GM23338 (cell line): ENCODE results near the gene C11orf98. TPM values are rescaled to one million over a fixed set of nuclear protein-coding genes. Genes with fewer than 3 reads are reported as not detected.

Experiments used
- ATAC-seq: fragments of 200-7000 bp; cut with Tn5 transposase; 3 replicates; pipeline ENCODE4 v1.9.1; 2020
- DNase-seq: peaks from one replicate; pipeline ENCODE4 v3.0.0-alpha.2; 2015; ENCODE audit warnings: low spot score
- H2AFZ ChIP-seq: fragments of 200-600 bp; sonication (generic); 2 replicates; pipeline ENCODE4 v1.8.0; 2016; ENCODE audit warnings: antibody characterized with exemption, mild to moderate bottlenecking, moderate library complexity
- H3F3A ChIP-seq: fragments of 200-600 bp; sonication (generic); replicated peaks from 2 replicates; pipeline ENCODE4 v1.8.0; 2017; ENCODE audit warnings: antibody characterized with exemption, mixed run types, low read depth
- H3K27ac ChIP-seq: fragments of 200-600 bp; sonication (generic); 2 replicates; pipeline ENCODE4 v1.6.1; 2016; ENCODE audit warnings: low read depth
- H3K27me3 ChIP-seq: fragments of 200-600 bp; sonication (generic); 2 replicates; pipeline ENCODE4 v1.8.0; 2016; ENCODE audit warnings: mild to moderate bottlenecking, mixed run types, moderate library complexity; ENCODE audit not compliant: insufficient read depth
- H3K36me3 ChIP-seq: fragments of 200-600 bp; sonication (generic); 2 replicates; pipeline ENCODE4 v1.8.0; 2016; ENCODE audit warnings: mild to moderate bottlenecking; ENCODE audit not compliant: insufficient read depth
- H3K4me1 ChIP-seq: fragments of 200-600 bp; sonication (generic); 2 replicates; pipeline ENCODE4 v1.8.0; 2016; ENCODE audit warnings: mild to moderate bottlenecking, moderate library complexity; ENCODE audit not compliant: insufficient read depth
- H3K4me2 ChIP-seq: fragments of 200-600 bp; sonication (generic); 2 replicates; pipeline ENCODE4 v1.7.1; 2017; ENCODE audit warnings: mixed run types
- H3K4me3 ChIP-seq: fragments of 200-600 bp; sonication (generic); 2 replicates; pipeline ENCODE4 v1.6.1; 2016; ENCODE audit warnings: mixed run types
- H3K79me2 ChIP-seq: fragments of 200-600 bp; sonication (generic); replicated peaks from 2 replicates; pipeline ENCODE4 v1.8.0; 2017; ENCODE audit warnings: mild to moderate bottlenecking; ENCODE audit not compliant: insufficient read depth
- H3K9me2 ChIP-seq: fragments of 200-600 bp; sonication (generic); 2 replicates; pipeline ENCODE4 v1.8.0; 2017; ENCODE audit not compliant: insufficient read depth
- H4K20me1 ChIP-seq: fragments of 200-600 bp; sonication (generic); replicated peaks from 2 replicates; pipeline ENCODE4 v1.8.0; 2017; ENCODE audit warnings: mild to moderate bottlenecking; ENCODE audit not compliant: insufficient read depth
- H3K27ac Mint-ChIP-seq: 2 replicates; pipeline ENCODE4 v1.8.0; 2020; ENCODE audit warnings: inconsistent platforms, mild to moderate bottlenecking, moderate library complexity, mixed read lengths
- H3K27me3 Mint-ChIP-seq: 3 replicates; pipeline ENCODE4 v1.8.0; 2022; ENCODE audit warnings: low read depth, mild to moderate bottlenecking, moderate library complexity, mixed read lengths, inconsistent platforms; ENCODE audit not compliant: insufficient read depth, poor library complexity
- H3K36me3 Mint-ChIP-seq: 3 replicates; pipeline ENCODE4 v1.8.0; 2021; ENCODE audit warnings: low read depth, mild to moderate bottlenecking, inconsistent platforms, moderate library complexity, mixed read lengths
- H3K4me1 Mint-ChIP-seq: 3 replicates; pipeline ENCODE4 v1.8.0; 2020; ENCODE audit warnings: mild to moderate bottlenecking, inconsistent platforms, mixed read lengths
- H3K4me3 Mint-ChIP-seq: 3 replicates; pipeline ENCODE4 v1.8.0; 2021; ENCODE audit warnings: moderate library complexity, mild to moderate bottlenecking, inconsistent platforms, mixed read lengths
- H3K9me3 Mint-ChIP-seq: 3 replicates; pipeline ENCODE4 v1.8.0; 2020; ENCODE audit warnings: moderate library complexity, mild to moderate bottlenecking, inconsistent platforms, mixed read lengths
- CREB1 ChIP-seq: fragments of 250-450 bp; sonication (Bioruptor Pico); IDR thresholded peaks from 2 replicates; pipeline ENCODE4 v1.5.0; 2020; ENCODE audit warnings: low read depth, mild to moderate bottlenecking, moderate library complexity
- ETS1 ChIP-seq: IDR thresholded peaks from 2 replicates; pipeline ENCODE4 v1.6.1; 2016; ENCODE audit warnings: antibody characterized with exemption
- EZH2 ChIP-seq: fragments of 200-600 bp; sonication (generic); IDR thresholded peaks from one replicate; pipeline ENCODE4 v1.8.0; 2017; ENCODE audit warnings: antibody characterized with exemption, mild to moderate bottlenecking, low read depth; ENCODE audit not compliant: unreplicated experiment
- NANOG ChIP-seq: IDR thresholded peaks from 2 replicates; pipeline ENCODE4 v1.6.1; 2016; ENCODE audit warnings: antibody characterized with exemption, borderline replicate concordance
- POLR2AphosphoS5 ChIP-seq: IDR thresholded peaks from 2 replicates; pipeline ENCODE4 v1.6.1; 2016; ENCODE audit warnings: antibody characterized with exemption, low read depth
- REST ChIP-seq: IDR thresholded peaks from one replicate; pipeline ENCODE4 v1.6.1; 2018; ENCODE audit warnings: antibody characterized with exemption; ENCODE audit not compliant: unreplicated experiment
- STAT1 ChIP-seq: IDR thresholded peaks from one replicate; pipeline ENCODE4 v1.6.1; 2016; ENCODE audit warnings: antibody characterized with exemption; ENCODE audit not compliant: unreplicated experiment
- ZNF331 ChIP-seq: fragments of 250-450 bp; sonication (Bioruptor Pico); IDR thresholded peaks from 2 replicates; pipeline ENCODE4 v1.5.0; 2020; ENCODE audit warnings: low read depth, mild to moderate bottlenecking, moderate library complexity
- ZNF462 ChIP-seq: fragments of 250-450 bp; sonication (Bioruptor Pico); IDR thresholded peaks from 2 replicates; pipeline ENCODE4 v1.5.0; 2020; ENCODE audit warnings: mild to moderate bottlenecking, moderate library complexity
- polyA plus RNA-seq: library from polyadenylated mRNA; unstranded; fragments of >200 nt; fragmentation: Nextera tagmentation; extraction: Ambion mirVana; gene quantifications from 2 replicates; pipeline ENCODE4 v1.2.1, GENCODE V29; 2016
- total RNA-seq: library from RNA; depleted of rRNA; stranded (reverse); fragments of >200 nt; shearing (Covaris generic); gene quantifications from 2 replicates; pipeline ENCODE4 v1.2.3, GENCODE V29; 2014

C11orf98 gene
- total and polyA plus RNA-seq, 2 experiments from 2014 or later: 132 to 479 TPM

GRCh38 chr11:62666259-62666926 is 1.4 kb upstream of the C11orf98 start:
- TF ChIP-seq POLR2AphosphoS5 (peak; percentile 41), EZH2 (no peak)
- no peak for DNase-seq
- Mint-ChIP-seq H3K4me1 (peaks cover 17% of the 10 kb centered on the region), H3K4me3 (peak overlapping the region; percentile 98), H3K9me3 (no peaks in the 10 kb centered on the region; the same call in 1 of the 3 replicates), H3K27me3 (peaks cover 17% of the 10 kb centered on the region), H3K36me3 (peaks cover 54% of the 10 kb centered on the region), H3K27ac (peak overlapping the region; percentile 90)
- Histone ChIP-seq H3K79me2 (peaks cover 51% of the 10 kb centered on the region), H3K9me2 (no peaks in the 10 kb centered on the region), H3K27me3 (no peaks in the 10 kb centered on the region), H3K4me2 (peak overlapping the region; percentile 97), H3K27ac (peak overlapping the region; percentile 95), H3K36me3 (peaks cover 20% of the 10 kb centered on the region), H4K20me1 (peaks cover 15% of the 10 kb centered on the region), H2AFZ (no peak overlapping the region), H3F3A (peaks cover 55% of the 10 kb centered on the region), H3K4me3 (peak overlapping the region; percentile 99), H3K4me1 (peaks cover 26% of the 10 kb centered on the region)
- ATAC-seq: no peak

GRCh38 chr11:62665599-62666258 is 719 bp upstream of the C11orf98 start:
- H3K27me3 ChIP-seq: no peaks in the 10 kb centered on the region
- H3K9me2 ChIP-seq: no peaks in the 10 kb centered on the region
- Mint-ChIP-seq H3K4me1 (peaks cover 17% of the 10 kb centered on the region), H3K36me3 (peaks cover 56% of the 10 kb centered on the region), H3K27me3 (peaks cover 14% of the 10 kb centered on the region), H3K4me3 (peak overlapping the region; percentile 98), H3K9me3 (no peaks in the 10 kb centered on the region; the same call in 1 of the 3 replicates), H3K27ac (peak overlapping the region; percentile 98)
- H3K4me1 ChIP-seq: peaks cover 26% of the 10 kb centered on the region
- H3K79me2 ChIP-seq: peaks cover 51% of the 10 kb centered on the region
- H3K4me2 ChIP-seq: peak overlapping the region; percentile 97
- peaks cover 15% of the 10 kb centered on the region for H4K20me1 ChIP-seq
- peaks cover 60% of the 10 kb centered on the region for H3F3A ChIP-seq
- H3K27ac ChIP-seq: peak overlapping the region; percentile 95
- H2AFZ ChIP-seq: no peak overlapping the region
- DNase-seq (peak; percentile 42), ATAC-seq (peak; percentile 2)
- H3K36me3 ChIP-seq: peaks cover 20% of the 10 kb centered on the region
- H3K4me3 ChIP-seq: peak overlapping the region; percentile 99
- TF ChIP-seq STAT1: no peak
- TF ChIP-seq NANOG: no peak
- no peak for TF ChIP-seq REST
- no peak for TF ChIP-seq EZH2
- TF ChIP-seq ZNF331 (CRISPR knock-in tag): no peak
- no peak for TF ChIP-seq ZNF462 (CRISPR knock-in tag)
- no peak for TF ChIP-seq CREB1 (CRISPR knock-in tag)
- TF ChIP-seq ETS1: no peak
- no peak for TF ChIP-seq POLR2AphosphoS5
